Astrocyte (in vitro differentiated cells and primary cell): ENCODE measurements around the gene KMT2B. TPM values are rescaled to one million over a fixed set of nuclear protein-coding genes. Genes with fewer than 3 reads are reported as not detected.

ENCODE experiments used
- DNase-seq: peaks from one replicate; pipeline ENCODE4 v3.0.0-alpha.2; 2010; ENCODE audit warnings: low read depth
- FAIRE-seq: peaks from 2 replicates; lab custom pipeline; 2011; peaks lifted over from hg19 to GRCh38; lab: Jason Lieb, UNC
- H2AFZ ChIP-seq: 2 replicates; pipeline ENCODE4 v1.6.0; 2012; ENCODE audit warnings: low read depth, low read length, inconsistent platforms
- H3K27ac ChIP-seq: 2 replicates; pipeline ENCODE4 v1.5.1; 2011; ENCODE audit warnings: low read depth, low read length, inconsistent platforms
- H3K27me3 ChIP-seq: 2 replicates; pipeline ENCODE4 v1.6.0; 2011; ENCODE audit warnings: low read length, inconsistent platforms; ENCODE audit not compliant: insufficient read depth
- H3K36me3 ChIP-seq: 2 replicates; pipeline ENCODE4 v1.5.1; 2011; ENCODE audit warnings: low read length, inconsistent platforms; ENCODE audit not compliant: insufficient read depth
- H3K4me1 ChIP-seq: 2 replicates; pipeline ENCODE4 v1.5.1; 2011; ENCODE audit warnings: low read length, inconsistent platforms; ENCODE audit not compliant: insufficient read depth
- H3K4me2 ChIP-seq: 2 replicates; pipeline ENCODE4 v1.6.0; 2012; ENCODE audit warnings: low read length, inconsistent platforms
- H3K4me3 ChIP-seq: 2 replicates; pipeline ENCODE4 v1.5.1; 2011; ENCODE audit warnings: low read depth, mild to moderate bottlenecking, low read length, inconsistent platforms; ENCODE audit not compliant: insufficient read depth
- H3K79me2 ChIP-seq: 2 replicates; pipeline ENCODE4 v1.6.0; 2012; ENCODE audit warnings: mild to moderate bottlenecking, low read length, inconsistent platforms; ENCODE audit not compliant: insufficient read depth
- H3K9ac ChIP-seq: 2 replicates; pipeline ENCODE4 v1.6.0; 2012; ENCODE audit warnings: mild to moderate bottlenecking, low read length, inconsistent platforms
- H3K9me3 ChIP-seq: 2 replicates; pipeline ENCODE4 v1.5.1; 2012; ENCODE audit warnings: low read depth, mild to moderate bottlenecking, low read length, inconsistent platforms; ENCODE audit not compliant: insufficient read depth
- H4K20me1 ChIP-seq: 2 replicates; pipeline ENCODE4 v1.6.0; 2012; ENCODE audit warnings: low read length, inconsistent platforms; ENCODE audit not compliant: insufficient read depth
- H3K27ac Mint-ChIP-seq: one replicate; pipeline ENCODE4 v1.8.0; 2021; ENCODE audit warnings: mild to moderate bottlenecking, mixed read lengths; ENCODE audit not compliant: unreplicated experiment
- H3K27me3 Mint-ChIP-seq: one replicate; pipeline ENCODE4 v1.8.0; 2021; ENCODE audit warnings: low read depth, mixed read lengths; ENCODE audit not compliant: unreplicated experiment
- H3K36me3 Mint-ChIP-seq: one replicate; pipeline ENCODE4 v1.8.0; 2021; ENCODE audit warnings: low read depth, mixed read lengths; ENCODE audit not compliant: unreplicated experiment
- H3K4me1 Mint-ChIP-seq: one replicate; pipeline ENCODE4 v1.8.0; 2021; ENCODE audit warnings: low read depth, mixed read lengths; ENCODE audit not compliant: unreplicated experiment
- H3K4me3 Mint-ChIP-seq: one replicate; pipeline ENCODE4 v1.8.0; 2021; ENCODE audit warnings: mild to moderate bottlenecking, moderate library complexity, mixed read lengths; ENCODE audit not compliant: unreplicated experiment
- H3K9me3 Mint-ChIP-seq: one replicate; pipeline ENCODE4 v1.8.0; 2021; ENCODE audit warnings: mild to moderate bottlenecking, mixed read lengths; ENCODE audit not compliant: unreplicated experiment
- CTCF ChIP-seq: IDR thresholded peaks from 2 replicates; pipeline ENCODE4 v1.5.1; 2011; ENCODE audit warnings: low read depth, mild to moderate bottlenecking, inconsistent platforms, low read length, moderate library complexity; ENCODE audit not compliant: insufficient read depth
- EZH2 ChIP-seq: IDR thresholded peaks from 2 replicates; pipeline ENCODE4 v1.6.1; 2012; ENCODE audit warnings: mild to moderate bottlenecking, low read length, inconsistent platforms; ENCODE audit not compliant: insufficient read depth
- total RNA-seq: library from RNA; stranded (reverse); gene quantifications from 2 replicates; pipeline ENCODE4 v1.2.1, GENCODE V29; 2021

The KMT2B gene
- total RNA-seq, 1 donor from 2014 or later = 28.7 TPM

GRCh38 chr19:35716801-35717664 is 770 bp upstream of the KMT2B start:
- peaks cover 18% of the 10 kb centered on the region for H3K4me1 ChIP-seq
- no peak for FAIRE-seq

GRCh38 chr19:35718345-35719041 is 690 bp downstream of the KMT2B start:
- Histone ChIP-seq H3K27me3 (peaks cover 2% of the 10 kb centered on the region), H3K36me3 (peaks cover 4% of the 10 kb centered on the region), H3K4me3 (peak overlapping the region; percentile 69), H3K9me3 (no peaks in the 10 kb centered on the region), H3K27ac (peak overlapping the region; percentile 42), H3K79me2 (peaks cover 41% of the 10 kb centered on the region), H4K20me1 (peaks cover 46% of the 10 kb centered on the region), H2AFZ (no peak overlapping the region), H3K4me1 (peaks cover 18% of the 10 kb centered on the region), H3K9ac (peak overlapping the region; percentile 87), H3K4me2 (peak overlapping the region; percentile 97)
- DNase-seq (no peak), FAIRE-seq (no peak)
- Mint-ChIP-seq H3K9me3 (no peaks in the 10 kb centered on the region), H3K4me3 (peak overlapping the region; percentile 93), H3K4me1 (peaks cover 6% of the 10 kb centered on the region), H3K27ac (peak overlapping the region; percentile 87), H3K36me3 (peaks cover 6% of the 10 kb centered on the region), H3K27me3 (peaks cover 3% of the 10 kb centered on the region)
- TF ChIP-seq EZH2 = no peak
- TF ChIP-seq CTCF = no peak

More at GRCh38 chr19:35716801-35717664, 770 bp upstream of the KMT2B start:
- TF ChIP-seq CTCF (peak; percentile 75), EZH2 (no peak)
- peak; percentile 87 for DNase-seq
- peak overlapping the region; percentile 98 for H2AFZ ChIP-seq
- peaks cover 6% of the 10 kb centered on the region for H3K4me1 Mint-ChIP-seq
- peaks cover 34% of the 10 kb centered on the region for H4K20me1 ChIP-seq
- H3K4me3 ChIP-seq = peak overlapping the region; percentile 66
- peaks cover 35% of the 10 kb centered on the region for H3K79me2 ChIP-seq
- peak overlapping the region; percentile 87 for H3K27ac Mint-ChIP-seq
- peak overlapping the region; percentile 79 for H3K9ac ChIP-seq
- peaks cover 6% of the 10 kb centered on the region for H3K27me3 Mint-ChIP-seq
- H3K4me3 Mint-ChIP-seq = peak overlapping the region; percentile 93
- peaks cover 9% of the 10 kb centered on the region for H3K36me3 Mint-ChIP-seq
- no peaks in the 10 kb centered on the region for H3K9me3 Mint-ChIP-seq
- no peaks in the 10 kb centered on the region for H3K9me3 ChIP-seq
- peak overlapping the region; percentile 91 for H3K4me2 ChIP-seq
- H3K36me3 ChIP-seq = no peaks in the 10 kb centered on the region
- peaks cover 2% of the 10 kb centered on the region for H3K27me3 ChIP-seq
- H3K27ac ChIP-seq = peak overlapping the region; percentile 58
